GM12878 (cell line): Measurements from ENCODE around the gene TMEM132C. TPM values are rescaled to one million over a fixed set of nuclear protein-coding genes. Genes with fewer than 3 reads are reported as not detected.

ENCODE experiments used
- ATAC-seq: fragments of 200-7000 bp; cut with Tn5 transposase; 3 replicates; pipeline ENCODE4 v1.9.1; 2020; ENCODE audit warnings: mild to moderate bottlenecking, moderate library complexity
- BruUV-seq: library from RNA; stranded (reverse); fragments of 400-500 nt; replicated peaks from 2 replicates; lab custom pipeline; 2021; lab: Mats Ljungman, UMichigan
- CTCF ChIA-PET: fragments of 300-600 bp; sonication (Branson Sonifier 250); formaldehyde crosslinking; extraction: SDS; loops from one replicate; lab custom pipeline; 2021; ENCODE audit warnings: inconsistent platforms; lab: Yijun Ruan, JAX
- POLR2A ChIA-PET: fragments of 350-600 bp; formaldehyde crosslinking; extraction: SDS; loops from one replicate; lab custom pipeline; 2021; ENCODE audit warnings: inconsistent platforms; lab: Charles Lee
- RAD21 ChIA-PET: fragments of 300-600 bp; sonication (Branson Sonifier 250); formaldehyde crosslinking; loops from one replicate; lab custom pipeline; 2023; ENCODE audit warnings: antibody characterized with exemption; ENCODE audit not compliant: unreplicated experiment; lab: Charles Lee
- SMC1A ChIA-PET: fragments of 300-600 bp; sonication (Branson Sonifier 250); formaldehyde crosslinking; loops from one replicate; lab custom pipeline; 2023; ENCODE audit not compliant: unreplicated experiment, uncharacterized antibody; lab: Charles Lee
- DNase-seq: peaks from one replicate; pipeline ENCODE4 v3.0.0-alpha.2; 2011; ENCODE audit warnings: low read depth, low spot score
- FAIRE-seq: peaks from 3 replicates; lab custom pipeline; 2011; peaks lifted over from hg19 to GRCh38; lab: Jason Lieb, UNC
- H2AFZ ChIP-seq: 2 replicates; pipeline ENCODE4 v1.6.0; 2011; ENCODE audit warnings: low read depth, low read length, control low read depth; ENCODE audit not compliant: control insufficient read depth
- H3K27ac ChIP-seq: 2 replicates; pipeline ENCODE4 v1.5.1; 2011; ENCODE audit warnings: control low read depth; ENCODE audit not compliant: control insufficient read depth, insufficient read depth
- H3K27me3 ChIP-seq, 2 experiments: replicated peaks in 1 of 2; 2 replicates each; pipeline versions ENCODE4 v1.6.0 to v1.6.1; 2011; ENCODE audit warnings: low read length in 1 of 2; ENCODE audit not compliant: control insufficient read depth in 2 of 2, insufficient read depth in 2 of 2
- H3K36me3 ChIP-seq, 2 experiments: 2 replicates each; pipeline ENCODE4 v1.5.1; 2011; ENCODE audit warnings: low read length in 1 of 2; ENCODE audit not compliant: control insufficient read depth in 2 of 2, insufficient read depth in 2 of 2
- H3K4me1 ChIP-seq: 2 replicates; pipeline ENCODE4 v1.6.1; 2011; ENCODE audit warnings: mild to moderate bottlenecking, low read length, moderate library complexity, mixed read lengths; ENCODE audit not compliant: control insufficient read depth, insufficient read depth
- H3K4me2 ChIP-seq: 2 replicates; pipeline ENCODE4 v1.6.0; 2011; ENCODE audit warnings: control low read depth; ENCODE audit not compliant: control insufficient read depth, insufficient read depth
- H3K4me3 ChIP-seq: fragments of 200-600 bp; sonication (generic); 2 replicates; pipeline ENCODE4 v1.5.1; 2016
- H3K79me2 ChIP-seq: 2 replicates; pipeline ENCODE4 v1.6.0; 2011; ENCODE audit warnings: low read length; ENCODE audit not compliant: control insufficient read depth, insufficient read depth
- H3K9ac ChIP-seq: 2 replicates; pipeline ENCODE4 v1.8.0; 2011; ENCODE audit warnings: low read length, control low read depth, mixed read lengths; ENCODE audit not compliant: control insufficient read depth, insufficient read depth
- H3K9me3 ChIP-seq: replicated peaks from 3 replicates; pipeline ENCODE4 v1.5.1; 2011; ENCODE audit warnings: mild to moderate bottlenecking, low read length; ENCODE audit not compliant: control insufficient read depth, insufficient read depth
- H4K20me1 ChIP-seq: 2 replicates; pipeline ENCODE4 v1.6.0; 2011; ENCODE audit not compliant: control insufficient read depth, insufficient read depth
- BRCA1 ChIP-seq: IDR thresholded peaks from 2 replicates; pipeline ENCODE4 v1.6.1; 2011; ENCODE audit warnings: low read depth, low read length, improper control_type of control experiment
- CBX5 ChIP-seq: sonication (generic); IDR thresholded peaks from 2 replicates; pipeline ENCODE4 v1.6.1; 2016; ENCODE audit warnings: low read depth, moderate library complexity, mild to moderate bottlenecking, inconsistent platforms
- HCFC1 ChIP-seq: fragments of 150-350 bp; IDR thresholded peaks from 2 replicates; pipeline ENCODE4 v1.6.1; 2014; ENCODE audit warnings: low read length
- MEF2A ChIP-seq: IDR thresholded peaks from 2 replicates; pipeline ENCODE4 v1.6.1; 2011; ENCODE audit warnings: low read depth, mild to moderate bottlenecking, low read length, moderate library complexity; ENCODE audit not compliant: insufficient read depth
- NFYA ChIP-seq: IDR thresholded peaks from 2 replicates; pipeline ENCODE4 v1.6.1; 2011; ENCODE audit warnings: low read depth, mild to moderate bottlenecking, low read length, improper control_type of control experiment, borderline replicate concordance
- NFYB ChIP-seq: IDR thresholded peaks from 2 replicates; pipeline ENCODE4 v1.6.1; 2011; ENCODE audit warnings: low read depth, mild to moderate bottlenecking, low read length, improper control_type of control experiment, moderate library complexity; ENCODE audit not compliant: insufficient read depth
- NRF1 ChIP-seq: conservative IDR thresholded peaks from 2 replicates; pipeline ENCODE4 v1.6.1; 2011; ENCODE audit warnings: mild to moderate bottlenecking, low read depth, low read length, improper control_type of control experiment
- RFX5 ChIP-seq: IDR thresholded peaks from 2 replicates; pipeline ENCODE4 v1.6.1; 2011; ENCODE audit warnings: low read depth, low read length, improper control_type of control experiment
- SMAD1 ChIP-seq: fragments of 450-650 bp; IDR thresholded peaks from 2 replicates; pipeline ENCODE4 v1.6.1; 2018; ENCODE audit warnings: mild to moderate bottlenecking, low read depth; ENCODE audit not compliant: partially characterized antibody
- SMC3 ChIP-seq: IDR thresholded peaks from 2 replicates; pipeline ENCODE4 v1.6.1; 2011; ENCODE audit warnings: low read length, improper control_type of control experiment, borderline replicate concordance
- SPI1 ChIP-seq: IDR thresholded peaks from 2 replicates; pipeline ENCODE4 v1.6.1; 2011; ENCODE audit warnings: low read depth, mild to moderate bottlenecking, low read length, moderate library complexity, borderline replicate concordance; ENCODE audit not compliant: insufficient read depth
- TCF3 ChIP-seq: IDR thresholded peaks from 2 replicates; pipeline ENCODE4 v1.6.1; 2012; ENCODE audit warnings: low read depth, mild to moderate bottlenecking, low read length, borderline replicate concordance; ENCODE audit not compliant: insufficient read depth
- ZSCAN29 ChIP-seq: fragments of 450-650 bp; IDR thresholded peaks from 2 replicates; pipeline ENCODE4 v1.6.1; 2017; ENCODE audit warnings: mild to moderate bottlenecking, moderate library complexity
- WGBS: methylation state at CpG from one replicate; pipeline ENCODE4 v1.1.6; 2016; ENCODE audit warnings: low lambda C conversion rate; ENCODE audit not compliant: insufficient replicate concordance, insufficient coverage; ENCODE audit errors: missing lambda C conversion rate; 5-methylcytosine and 5-hydroxymethylcytosine counted together
- in situ Hi-C: fragments of 300-500 bp; cut with MboI; formaldehyde crosslinking; loops from 9 replicates; pipeline ENCODE4 v1.14.3; 2018; ENCODE audit warnings: mixed read lengths
- intact Hi-C: fragments of 100-400 bp; cut with micrococcal nuclease; formaldehyde crosslinking; loops from one replicate; pipeline ENCODE4 v1.14.2; 2022; ENCODE audit not compliant: unreplicated experiment
- polyA plus RNA-seq, 11 experiments: library from polyadenylated mRNA; depleted of rRNA in 4 of 11; unstranded in 6 of 11; stranded (reverse) in 5 of 11; fragments of >200 nt; fragmentation: Nextera tagmentation in 4 of 11; fragmentation: Illumina TruSeq in 1 of 11; extraction: Ambion mirVana in 4 of 11; extraction: Trizol in 1 of 11; gene quantifications; 1 replicate in 1 of 11; 2 replicates in 10 of 11; pipeline versions ENCODE4 v1.2.1 to v1.2.3, GENCODE V29; 2011 to 2016; ENCODE audit warnings: inconsistent platforms in 2 of 11, missing spikeins in 2 of 11, low read depth in 1 of 11
- total RNA-seq, 4 experiments: library from RNA; depleted of rRNA in 3 of 4; stranded (reverse); fragments of >200 nt in 3 of 4; fragmentation: Illumina TruSeq in 1 of 4; extraction: Trizol in 1 of 4; gene quantifications; 2 replicates each; pipeline versions ENCODE4 v1.2.1 to v1.2.3, GENCODE V29; 2013 to 2021
- TF ChIP-seq, protein P1 (sequence below): IDR thresholded peaks from 2 replicates; pipeline ENCODE4 v1.6.1; 2012; ENCODE audit warnings: low read depth, low read length, improper control_type of control experiment
- TF ChIP-seq, protein P2 (sequence below): IDR thresholded peaks from 2 replicates; pipeline ENCODE4 v1.6.1; 2012; ENCODE audit warnings: low read depth, low read length, improper control_type of control experiment
- TF ChIP-seq, protein P3 (sequence below): fragments of 150-350 bp; IDR thresholded peaks from 2 replicates; pipeline ENCODE4 v1.6.1; 2014; ENCODE audit warnings: mild to moderate bottlenecking, low read depth, low read length

Gene TMEM132C
- total and polyA plus RNA-seq, 10 of the 15 experiments (the other 5 are each of a cell fraction or from before 2014, with no cell fraction given): not detected

DNA sequence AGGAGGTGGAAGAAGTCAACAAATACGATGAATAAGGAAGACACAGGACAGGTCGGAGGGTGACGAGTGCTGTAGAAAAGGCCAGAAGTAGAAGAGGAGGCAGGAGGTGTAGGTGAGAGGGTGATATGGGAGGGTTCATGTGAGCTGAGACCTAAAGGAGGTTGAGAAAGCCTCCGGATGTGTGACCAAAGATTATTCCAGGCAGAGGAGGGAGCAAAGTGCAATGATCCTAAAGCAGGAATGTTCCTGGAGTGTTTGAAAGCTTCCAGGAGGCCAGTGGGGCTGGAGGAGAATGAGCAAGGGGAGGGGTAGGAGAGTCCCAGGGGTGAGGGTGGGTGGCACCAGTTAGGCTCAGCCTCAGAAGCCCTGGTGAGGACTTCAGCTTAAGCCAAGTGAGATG is 340.0 kb downstream of the TMEM132C start:
- Histone ChIP-seq H3K27me3 (no peaks in the 10 kb centered on the region), H3K27ac (no peak overlapping the region), H3K4me2 (no peak overlapping the region), H2AFZ (no peak overlapping the region), H3K4me3 (no peak overlapping the region), H3K9ac (no peak overlapping the region), H3K4me1 (no peaks in the 10 kb centered on the region), H4K20me1 (no peaks in the 10 kb centered on the region), H3K79me2 (no peaks in the 10 kb centered on the region), H3K36me3 (no peaks in the 10 kb centered on the region), H3K9me3 (no peaks in the 10 kb centered on the region)
- no peak for DNase-seq
- CTCF ChIA-PET: no interaction called here
- POLR2A ChIA-PET: no interaction called here
- no peak for ATAC-seq
- WGBS: 26% methylated on average over 4 of the region's 4 CpGs
- RAD21 ChIA-PET: no interaction called here
- SMC1A ChIA-PET: no interaction called here
- intact Hi-C loops (no loop called here), in situ Hi-C loops (no loop called here)
- no TSS peak for BruUV-seq
- TF ChIP-seq HCFC1 (no peak), BRCA1 (no peak), SMC3 (no peak)
- TF ChIP-seq, protein P1, sequence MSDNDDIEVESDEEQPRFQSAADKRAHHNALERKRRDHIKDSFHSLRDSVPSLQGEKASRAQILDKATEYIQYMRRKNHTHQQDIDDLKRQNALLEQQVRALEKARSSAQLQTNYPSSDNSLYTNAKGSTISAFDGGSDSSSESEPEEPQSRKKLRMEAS: no peak
- no peak for FAIRE-seq

DNA sequence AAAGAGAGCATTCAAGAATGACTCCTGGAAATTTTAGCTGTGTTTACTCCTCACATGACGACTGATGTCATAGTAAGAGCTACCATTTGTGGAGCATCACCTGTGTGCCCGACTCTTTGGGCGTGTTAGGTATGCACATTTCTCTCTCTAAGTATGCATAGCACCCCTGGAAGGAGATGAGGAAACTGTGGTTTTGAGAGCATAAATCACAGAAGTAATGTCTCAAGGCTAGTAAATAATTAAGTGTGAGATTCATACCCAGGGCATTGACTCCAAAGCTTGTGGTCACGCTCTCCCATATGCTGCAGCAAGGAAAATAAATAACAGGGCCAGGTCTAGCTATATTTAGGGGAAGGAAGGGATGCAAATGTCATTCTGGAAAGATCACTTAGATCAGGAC is 340.7 kb downstream of the TMEM132C start:
- no peak overlapping the region for H2AFZ ChIP-seq
- RAD21 ChIA-PET: no interaction called here
- H3K27me3 ChIP-seq: no peaks in the 10 kb centered on the region
- no peaks in the 10 kb centered on the region for H3K9me3 ChIP-seq
- CTCF ChIA-PET: no interaction called here
- no peak for ATAC-seq
- H3K27ac ChIP-seq: no peak overlapping the region
- intact Hi-C loops (no loop called here), in situ Hi-C loops (no loop called here)
- no peak overlapping the region for H3K4me2 ChIP-seq
- WGBS: 0% methylated on average over 4 of the region's 4 CpGs
- H4K20me1 ChIP-seq: no peaks in the 10 kb centered on the region
- SMC1A ChIA-PET: no interaction called here
- H3K79me2 ChIP-seq: no peaks in the 10 kb centered on the region
- H3K4me1 ChIP-seq: no peaks in the 10 kb centered on the region
- no peaks in the 10 kb centered on the region for H3K36me3 ChIP-seq
- no peak for DNase-seq
- POLR2A ChIA-PET: no interaction called here
- no TSS peak for BruUV-seq
- H3K9ac ChIP-seq: no peak overlapping the region
- H3K4me3 ChIP-seq: no peak overlapping the region
- no peak for FAIRE-seq
- TF ChIP-seq SPI1 (no peak), CBX5 (no peak), NFYB (no peak), NFYA (no peak), ZSCAN29 (no peak), SMAD1 (no peak), MEF2A (no peak), RFX5 (no peak), NRF1 (no peak), TCF3 (no peak)
- TF ChIP-seq, protein P2, sequence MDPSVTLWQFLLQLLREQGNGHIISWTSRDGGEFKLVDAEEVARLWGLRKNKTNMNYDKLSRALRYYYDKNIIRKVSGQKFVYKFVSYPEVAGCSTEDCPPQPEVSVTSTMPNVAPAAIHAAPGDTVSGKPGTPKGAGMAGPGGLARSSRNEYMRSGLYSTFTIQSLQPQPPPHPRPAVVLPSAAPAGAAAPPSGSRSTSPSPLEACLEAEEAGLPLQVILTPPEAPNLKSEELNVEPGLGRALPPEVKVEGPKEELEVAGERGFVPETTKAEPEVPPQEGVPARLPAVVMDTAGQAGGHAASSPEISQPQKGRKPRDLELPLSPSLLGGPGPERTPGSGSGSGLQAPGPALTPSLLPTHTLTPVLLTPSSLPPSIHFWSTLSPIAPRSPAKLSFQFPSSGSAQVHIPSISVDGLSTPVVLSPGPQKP: no peak
- TF ChIP-seq, protein P3, sequence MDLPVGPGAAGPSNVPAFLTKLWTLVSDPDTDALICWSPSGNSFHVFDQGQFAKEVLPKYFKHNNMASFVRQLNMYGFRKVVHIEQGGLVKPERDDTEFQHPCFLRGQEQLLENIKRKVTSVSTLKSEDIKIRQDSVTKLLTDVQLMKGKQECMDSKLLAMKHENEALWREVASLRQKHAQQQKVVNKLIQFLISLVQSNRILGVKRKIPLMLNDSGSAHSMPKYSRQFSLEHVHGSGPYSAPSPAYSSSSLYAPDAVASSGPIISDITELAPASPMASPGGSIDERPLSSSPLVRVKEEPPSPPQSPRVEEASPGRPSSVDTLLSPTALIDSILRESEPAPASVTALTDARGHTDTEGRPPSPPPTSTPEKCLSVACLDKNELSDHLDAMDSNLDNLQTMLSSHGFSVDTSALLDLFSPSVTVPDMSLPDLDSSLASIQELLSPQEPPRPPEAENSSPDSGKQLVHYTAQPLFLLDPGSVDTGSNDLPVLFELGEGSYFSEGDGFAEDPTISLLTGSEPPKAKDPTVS: no peak
- TF ChIP-seq, protein P1: no peak
